HCT116 (cell line): Measurements from ENCODE around the gene SPAG5. TPM values are rescaled to one million over a fixed set of nuclear protein-coding genes. Genes with fewer than 3 reads are reported as not detected.

Experiments
- ATAC-seq: fragments of 200-7000 bp; cut with Tn5 transposase; 2 replicates; pipeline ENCODE4 v1.9.1; 2020; ENCODE audit warnings: mild to moderate bottlenecking, moderate library complexity
- BruUV-seq: library from RNA; stranded (reverse); fragments of 400-500 nt; replicated peaks from 2 replicates; lab custom pipeline; 2021; lab: Mats Ljungman, UMichigan
- CTCF ChIA-PET: fragments of 300-600 bp; sonication (Branson Sonifier 250); formaldehyde crosslinking; loops from one replicate; lab custom pipeline; 2021; ENCODE audit warnings: antibody characterized with exemption; lab: Charles Lee
- POLR2A ChIA-PET: fragments of 300-600, 350-600 bp; sonication (Branson Sonifier 250); formaldehyde crosslinking; loops from one replicate; lab custom pipeline; 2021; ENCODE audit warnings: antibody characterized with exemption; lab: Charles Lee
- RAD21 ChIA-PET, 2 experiments: fragments of 300-600 bp; sonication (Branson Sonifier 250); formaldehyde crosslinking; loops; one replicate each; lab custom pipeline; 2023; ENCODE audit warnings: low total read pairs in 2 of 2; ENCODE audit not compliant: uncharacterized antibody in 2 of 2, unreplicated experiment in 2 of 2, low non-redundant PET in 1 of 2; lab: Charles Lee
- DNase-seq: peaks from one replicate; pipeline ENCODE4 v3.0.0-alpha.2; 2010; ENCODE audit warnings: low read depth, low spot score
- H2AFZ ChIP-seq: fragments of 200-600 bp; shearing (Covaris generic), sonication (generic); 2 replicates; pipeline ENCODE4 v1.6.1; 2017; ENCODE audit warnings: low read depth, mixed run types, mixed read lengths, antibody characterized with exemption, low read length; ENCODE audit not compliant: poor library complexity, severe bottlenecking
- H3K27ac ChIP-seq: 2 replicates; pipeline ENCODE4 v1.5.1; 2012; ENCODE audit warnings: low read depth, low read length
- H3K27me3 ChIP-seq: fragments of 200-600 bp; sonication (generic); 2 replicates; pipeline ENCODE4 v1.6.1; 2016; ENCODE audit warnings: mixed run types, low read length, mixed read lengths; ENCODE audit not compliant: insufficient read depth
- H3K36me3 ChIP-seq, 2 experiments: fragments of 200-500 bp in 1 of 2; fragments of 200-600 bp in 1 of 2; sonication (Bioruptor generic) in 1 of 2; sonication (generic) in 1 of 2; 2 replicates each; pipeline versions ENCODE4 v1.5.1 to v1.6.1; 2014 to 2016; ENCODE audit warnings: low read length in 2 of 2, inconsistent platforms in 1 of 2, mixed read lengths in 1 of 2, mixed run types in 1 of 2; ENCODE audit not compliant: insufficient read depth in 2 of 2, control insufficient read depth in 1 of 2
- H3K4me1 ChIP-seq, 2 experiments: fragments of 200-600 bp in 1 of 2; sonication (generic) in 1 of 2; 2 replicates each; pipeline versions ENCODE4 v1.5.1 to v1.6.1; 2012 to 2017; ENCODE audit warnings: low read length in 2 of 2, inconsistent platforms in 1 of 2, mild to moderate bottlenecking in 1 of 2, mixed read lengths in 1 of 2, mixed run types in 1 of 2, moderate library complexity in 1 of 2; ENCODE audit not compliant: insufficient read depth in 2 of 2, control insufficient read depth in 1 of 2
- H3K4me2 ChIP-seq: fragments of 200-600 bp; sonication (generic); 2 replicates; pipeline ENCODE4 v1.6.1; 2017; ENCODE audit warnings: mixed run types, low read length, mixed read lengths
- H3K4me3 ChIP-seq, 2 experiments: fragments of 200-600 bp in 1 of 2; sonication (generic) in 1 of 2; replicated peaks in 1 of 2; 2 replicates each; pipeline ENCODE4 v1.5.1; 2011 to 2016; ENCODE audit warnings: low read length in 2 of 2, control low read depth in 1 of 2, low read depth in 1 of 2, mild to moderate bottlenecking in 1 of 2, mixed read lengths in 1 of 2, mixed run types in 1 of 2
- H3K79me2 ChIP-seq: fragments of 200-600 bp; sonication (generic); 2 replicates; pipeline ENCODE4 v1.6.1; 2017; ENCODE audit warnings: mild to moderate bottlenecking, mixed run types, low read length, moderate library complexity, mixed read lengths; ENCODE audit not compliant: insufficient read depth
- H3K9ac ChIP-seq: fragments of 200-600 bp; sonication (generic); 2 replicates; pipeline ENCODE4 v1.6.1; 2016; ENCODE audit warnings: low read length, mixed read lengths
- H3K9me2 ChIP-seq: fragments of 200-600 bp; sonication (generic), shearing (Covaris generic); 2 replicates; pipeline ENCODE4 v1.6.1; 2017; ENCODE audit warnings: mixed run types, mild to moderate bottlenecking, moderate library complexity; ENCODE audit not compliant: insufficient read depth
- H3K9me3 ChIP-seq, 2 experiments: fragments of 200-500 bp in 1 of 2; fragments of 200-600 bp in 1 of 2; sonication (Bioruptor generic) in 1 of 2; sonication (generic) in 1 of 2; 2 replicates each; pipeline ENCODE4 v1.6.1; 2014 to 2017; ENCODE audit warnings: low read length in 2 of 2, mixed read lengths in 2 of 2, inconsistent platforms in 1 of 2, low read depth in 1 of 2, mild to moderate bottlenecking in 1 of 2, mixed run types in 1 of 2, moderate library complexity in 1 of 2; ENCODE audit not compliant: control insufficient read depth in 1 of 2, insufficient read depth in 1 of 2
- H4K20me1 ChIP-seq: fragments of 200-600 bp; sonication (generic), shearing (Covaris generic); 2 replicates; pipeline ENCODE4 v1.6.1; 2017; ENCODE audit warnings: mixed run types, mild to moderate bottlenecking, moderate library complexity; ENCODE audit not compliant: insufficient read depth
- CEBPB ChIP-seq: IDR thresholded peaks from 2 replicates; pipeline ENCODE4 v1.6.1; 2012; ENCODE audit warnings: low read depth
- JUND ChIP-seq: IDR thresholded peaks from 2 replicates; pipeline ENCODE4 v1.6.1; 2012
- POLR2A ChIP-seq: IDR thresholded peaks from 2 replicates; pipeline ENCODE4 v1.7.0; 2011; ENCODE audit warnings: borderline replicate concordance; ENCODE audit not compliant: insufficient read depth, insufficient read length; ENCODE audit errors: extremely low read depth
- REST ChIP-seq: IDR thresholded peaks from 2 replicates; pipeline ENCODE4 v1.6.1; 2012; ENCODE audit warnings: low read depth
- SP1 ChIP-seq: IDR thresholded peaks from 2 replicates; pipeline ENCODE4 v1.6.1; 2012; ENCODE audit warnings: low read depth
- YY1 ChIP-seq: IDR thresholded peaks from 2 replicates; pipeline ENCODE4 v1.6.1; 2011; ENCODE audit warnings: low read length, low read depth, moderate library complexity, mild to moderate bottlenecking; ENCODE audit not compliant: insufficient replicate concordance; ENCODE audit errors: extremely low read depth
- ZBTB33 ChIP-seq: IDR thresholded peaks from 2 replicates; pipeline ENCODE4 v1.6.1; 2011; ENCODE audit warnings: mild to moderate bottlenecking, low read length, moderate library complexity; ENCODE audit not compliant: insufficient replicate concordance; ENCODE audit errors: extremely low read depth
- ZNF274 ChIP-seq: fragments of 200-500 bp; sonication (Bioruptor generic); IDR thresholded peaks from 2 replicates; pipeline ENCODE4 v1.6.1; 2014; ENCODE audit warnings: mild to moderate bottlenecking, low read depth, low read length, inconsistent platforms
- intact Hi-C: fragments of 100-400 bp; cut with micrococcal nuclease; formaldehyde crosslinking; loops from 2 replicates; pipeline ENCODE4 v1.10.0; 2022
- total RNA-seq: library from RNA; stranded (reverse); gene quantifications from one replicate; pipeline ENCODE4 v1.2.1, GENCODE V29; 2021; ENCODE audit not compliant: unreplicated experiment
- TF ChIP-seq, protein P1 (sequence below): IDR thresholded peaks from 2 replicates; pipeline ENCODE4 v1.6.1; 2012

Gene SPAG5
- total RNA-seq, 1 experiment from 2014 or later, result 94.9 TPM

DNA sequence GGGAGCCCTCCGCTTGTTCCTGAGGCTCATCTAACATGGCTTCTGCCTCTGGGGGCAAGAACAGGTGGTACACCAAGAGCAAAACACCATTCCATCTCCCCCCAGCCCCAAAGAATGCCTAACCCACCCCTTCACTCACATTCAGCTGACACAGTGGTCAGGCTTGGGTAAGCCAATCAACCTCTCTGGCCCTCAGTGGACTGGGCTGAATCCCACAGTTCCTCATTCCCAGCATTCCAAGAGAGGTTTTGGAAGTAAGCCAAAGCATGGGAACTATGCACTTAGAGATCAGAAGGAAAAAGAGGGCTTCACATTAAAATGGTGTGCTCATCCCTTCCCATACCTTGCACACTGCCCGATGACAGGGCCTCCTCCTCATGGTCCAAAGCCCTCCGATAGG is 35.4 kb downstream of the SPAG5 start:
- H3K27ac ChIP-seq, result no peak overlapping the region

More for the DNA sequence above, 35.4 kb downstream of the SPAG5 start:
- H3K4me3 ChIP-seq, result no peak overlapping the region
- CTCF ChIA-PET, result no interaction called here
- no peak for DNase-seq
- RAD21 ChIA-PET, result no interaction called here
- H3K27me3 ChIP-seq, result no peaks in the 10 kb centered on the region
- peaks cover 11 to 17% of the 10 kb centered on the region in 2 experiments; a peak in 3 of 4 replicates for H3K36me3 ChIP-seq
- no peak overlapping the region for H3K9ac ChIP-seq
- BruUV-seq, result no TSS peak
- intact Hi-C loops, result no loop called here
- no peak overlapping the region for H2AFZ ChIP-seq
- POLR2A ChIA-PET, result no interaction called here
- H3K4me1 ChIP-seq, result peaks cover 6 to 11% of the 10 kb centered on the region in 2 experiments; a peak in 3 of 4 replicates
- TF ChIP-seq YY1, result no peak
- no peak for TF ChIP-seq ZNF274
- TF ChIP-seq CEBPB, result no peak
- no peak for TF ChIP-seq REST
- no peak for TF ChIP-seq ZBTB33
- TF ChIP-seq JUND, result no peak
- TF ChIP-seq, protein P1, sequence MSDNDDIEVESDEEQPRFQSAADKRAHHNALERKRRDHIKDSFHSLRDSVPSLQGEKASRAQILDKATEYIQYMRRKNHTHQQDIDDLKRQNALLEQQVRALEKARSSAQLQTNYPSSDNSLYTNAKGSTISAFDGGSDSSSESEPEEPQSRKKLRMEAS, result no peak
- no peak for TF ChIP-seq SP1
- no peak for TF ChIP-seq POLR2A
- peak overlapping the region; percentile 20 for H3K4me2 ChIP-seq
- peaks cover 12% of the 10 kb centered on the region; the same call in 1 of the 2 replicates for H3K79me2 ChIP-seq
- H3K9me3 ChIP-seq, result no peaks in the 10 kb centered on the region
- H4K20me1 ChIP-seq, result no peaks in the 10 kb centered on the region
- no peaks in the 10 kb centered on the region for H3K9me2 ChIP-seq
- ATAC-seq, result peak; percentile 84
